ENCODE results near the gene DAND5.

The DAND5 gene

DNA sequence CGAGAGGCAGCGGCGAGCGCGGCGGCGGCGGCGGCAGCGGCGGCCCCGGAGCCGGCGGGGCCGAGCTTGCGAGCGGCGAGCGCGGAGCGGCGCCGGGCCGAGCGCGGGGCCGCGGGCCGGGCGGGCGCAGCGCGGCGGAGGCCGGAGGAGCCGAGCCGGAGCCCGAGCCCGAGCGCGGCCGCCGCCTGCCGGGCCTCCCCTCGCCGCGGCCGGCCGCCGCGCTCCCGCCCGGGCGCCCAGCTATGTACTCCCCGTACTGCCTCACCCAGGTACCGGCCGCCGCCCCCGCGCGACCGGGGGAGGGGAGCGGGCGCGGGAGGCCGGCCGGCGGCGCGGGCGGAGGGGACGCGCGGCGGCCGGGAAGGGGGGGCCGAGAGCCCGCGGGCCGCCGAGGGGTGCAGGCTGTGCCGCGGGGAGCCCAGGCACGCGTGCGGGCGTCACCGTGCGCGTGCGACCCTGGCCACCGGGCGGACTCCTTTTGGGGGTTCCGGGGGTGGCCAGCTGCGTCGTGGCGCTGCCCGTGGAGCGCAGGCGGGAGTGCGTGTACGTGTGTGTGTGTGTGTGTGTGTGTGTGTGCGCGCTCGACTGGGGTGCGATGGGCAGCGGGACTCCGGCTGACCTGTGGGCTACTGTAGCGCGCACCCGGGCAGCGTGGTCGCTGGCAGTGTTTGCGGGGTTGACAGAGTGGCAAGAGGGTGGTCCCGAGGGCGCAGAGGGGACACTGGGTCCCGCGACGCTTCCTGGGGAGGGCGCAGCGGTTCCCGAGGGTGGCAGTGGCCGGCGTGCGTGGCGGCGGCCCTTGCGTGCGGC, 26.4 kb downstream of the DAND5 start:
- no peak for DNase-seq

DNA sequence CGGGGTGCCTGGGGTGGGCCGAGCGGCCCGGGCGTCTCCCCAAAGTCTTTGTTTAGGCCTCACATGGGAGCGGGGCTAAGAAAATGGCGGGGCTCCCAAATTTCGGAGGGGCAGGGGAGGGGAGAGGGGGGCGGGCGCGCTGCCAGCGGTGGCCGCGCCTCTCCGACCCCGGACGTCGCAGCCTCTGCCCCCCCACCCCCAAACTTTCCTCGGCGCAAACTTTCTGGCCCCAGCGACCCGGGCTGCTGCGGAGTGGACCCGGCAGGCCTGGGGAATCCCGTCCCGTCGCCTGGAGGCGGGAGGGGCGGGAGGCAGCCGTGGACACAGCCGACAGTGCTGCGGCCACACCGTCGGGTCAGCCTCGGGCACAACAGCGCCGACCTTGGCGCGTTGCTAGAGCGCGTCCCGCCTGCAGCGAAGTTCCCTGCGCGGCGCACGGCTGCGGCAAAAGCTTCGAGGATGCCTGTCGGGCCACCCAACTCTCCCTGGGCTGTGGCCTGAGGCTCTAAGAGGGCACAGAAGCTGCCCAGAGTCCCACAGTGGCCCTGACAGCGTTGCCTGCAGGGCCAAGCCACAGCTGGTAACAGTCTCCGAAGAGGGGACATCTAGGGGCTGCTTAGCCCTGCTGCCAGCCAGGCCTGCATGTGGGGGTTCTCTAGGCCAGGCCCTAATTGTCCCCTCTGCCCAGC, 27.2 kb downstream of the DAND5 start:
- no peak for DNase-seq

DNA sequence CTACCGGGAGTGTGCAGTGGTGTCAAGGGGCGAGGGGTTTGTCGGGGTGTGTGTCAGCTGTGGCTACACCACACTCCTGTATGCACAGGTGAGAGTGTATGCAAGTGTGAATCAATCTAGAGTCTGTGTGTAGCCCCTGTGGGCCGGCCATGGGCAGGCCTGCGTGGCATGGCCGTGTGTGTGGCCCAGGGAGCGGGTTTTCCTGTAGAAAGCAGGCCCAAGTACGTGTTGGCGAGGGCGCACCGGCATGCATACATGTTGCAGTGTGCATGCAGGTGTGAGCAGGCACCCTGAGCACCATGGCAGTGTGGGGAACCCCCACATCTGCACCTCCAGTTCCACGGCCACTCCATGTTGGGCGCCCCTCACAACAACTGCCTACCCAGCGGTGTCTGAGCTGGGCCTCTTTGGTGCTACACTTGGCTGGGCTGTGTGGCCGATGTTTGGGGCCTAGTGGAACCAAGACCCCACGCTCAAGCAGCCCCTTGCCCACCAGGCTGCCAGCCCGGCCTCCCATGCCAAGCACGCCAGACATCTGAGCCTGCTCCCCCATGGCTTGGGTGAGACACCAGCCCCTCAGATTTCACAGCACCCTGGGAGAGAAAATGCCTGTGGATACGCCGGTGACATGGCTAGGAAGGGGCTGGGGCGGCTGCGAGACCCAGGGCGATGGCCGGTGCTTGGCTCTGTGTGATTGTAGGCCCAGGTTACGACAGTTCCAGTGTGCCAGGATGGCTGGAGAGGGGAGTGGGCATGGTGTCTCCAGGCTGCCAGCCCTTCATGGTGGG, 28.0 kb downstream of the DAND5 start:
- DNase-seq = no peak

DNA sequence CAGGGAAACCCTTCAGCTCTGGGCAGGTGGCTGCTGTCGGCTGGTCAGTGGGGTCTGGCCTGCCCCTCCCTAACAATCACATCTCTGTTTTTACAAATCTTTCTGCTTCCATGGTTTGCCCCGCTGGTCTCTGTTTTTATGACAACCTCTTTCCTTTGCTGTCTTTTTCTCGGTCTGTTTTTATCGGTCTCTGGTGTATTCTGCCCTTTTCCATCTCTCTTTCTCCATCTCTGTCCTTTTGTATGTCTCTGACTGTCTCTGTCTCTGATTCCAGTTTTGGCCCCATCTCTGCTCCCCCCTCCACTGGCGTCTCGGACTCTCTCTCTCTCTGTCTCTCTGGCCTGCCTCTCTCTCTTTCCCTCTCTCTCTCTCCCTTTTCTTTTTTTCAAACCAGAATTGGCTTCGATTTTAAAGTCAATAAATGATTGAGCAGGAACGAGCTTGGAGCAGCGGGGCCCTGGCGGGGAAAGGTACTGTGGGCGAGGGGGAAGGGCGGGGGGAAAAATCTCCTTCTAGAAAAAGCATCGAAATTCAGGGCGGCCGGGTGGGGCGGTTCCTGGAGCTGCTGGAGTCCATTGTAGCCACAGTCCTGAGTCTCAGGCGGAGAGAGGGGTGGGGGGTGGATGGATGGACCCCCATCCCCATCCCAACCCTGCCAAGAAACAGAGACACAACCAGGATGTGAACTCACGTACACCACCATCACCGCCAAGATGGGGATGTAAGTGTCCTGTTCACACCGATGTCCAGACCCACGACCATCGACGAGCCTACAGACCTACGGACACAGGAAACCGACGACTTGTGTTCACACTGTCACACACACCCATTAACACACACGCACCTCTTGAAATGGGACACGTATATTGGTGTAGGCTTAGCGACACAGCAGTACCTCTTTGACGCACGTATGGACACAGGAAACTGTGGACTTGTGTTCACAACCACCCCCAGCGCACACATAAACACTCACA, 28.9 kb downstream of the DAND5 start:
- DNase-seq = no peak

DNA sequence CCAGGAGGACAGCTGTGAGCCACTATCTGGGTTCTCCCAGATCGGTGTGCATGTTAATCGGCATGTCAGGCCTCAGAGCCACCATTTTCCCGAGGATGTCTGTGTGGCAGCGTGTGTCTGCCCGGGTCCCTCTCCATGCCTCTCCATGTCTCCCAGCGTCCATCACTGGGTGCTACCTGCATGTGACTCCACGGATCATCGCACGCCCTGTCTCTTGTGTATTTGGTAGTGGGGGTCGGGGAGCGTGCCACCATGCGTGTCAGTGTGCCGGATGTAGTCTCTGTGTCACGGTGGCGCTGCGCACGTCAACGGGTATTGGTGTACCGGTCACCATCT, 31.8 kb downstream of the DAND5 start:
- DNase-seq = no peak

DNA sequence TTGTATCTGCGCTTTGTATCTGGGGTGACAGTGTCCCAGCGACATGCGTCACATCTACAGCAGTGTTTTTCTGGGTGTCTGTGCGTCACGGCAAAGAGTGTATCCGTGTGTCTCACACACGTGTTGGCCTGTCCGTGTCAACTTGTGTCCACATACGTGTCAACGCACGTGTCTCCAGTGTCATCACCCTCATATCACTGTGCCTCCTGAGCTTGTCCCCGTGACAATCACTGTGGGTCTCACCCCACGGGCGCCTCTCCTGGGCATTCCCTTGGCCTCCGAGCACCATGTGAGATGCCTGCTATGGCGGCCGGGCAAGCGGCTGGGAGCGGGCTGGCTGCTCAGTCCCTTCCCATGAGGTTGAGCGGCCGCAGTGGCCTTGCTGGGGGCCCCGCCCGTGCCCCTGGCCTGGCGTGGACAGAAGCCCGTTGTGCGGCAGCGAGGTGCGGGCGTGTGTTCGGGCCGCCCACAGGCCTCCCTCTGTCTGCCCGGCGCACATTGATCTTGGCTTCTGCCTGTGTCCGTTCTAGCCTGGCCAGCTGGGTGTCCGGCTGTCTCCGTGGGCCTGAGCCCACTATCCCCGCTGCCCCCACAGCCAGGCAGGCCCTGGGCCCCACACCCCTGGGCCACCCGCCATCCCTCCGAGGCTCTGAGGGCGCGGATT, 32.3 kb downstream of the DAND5 start:
- no peak for DNase-seq

DNA sequence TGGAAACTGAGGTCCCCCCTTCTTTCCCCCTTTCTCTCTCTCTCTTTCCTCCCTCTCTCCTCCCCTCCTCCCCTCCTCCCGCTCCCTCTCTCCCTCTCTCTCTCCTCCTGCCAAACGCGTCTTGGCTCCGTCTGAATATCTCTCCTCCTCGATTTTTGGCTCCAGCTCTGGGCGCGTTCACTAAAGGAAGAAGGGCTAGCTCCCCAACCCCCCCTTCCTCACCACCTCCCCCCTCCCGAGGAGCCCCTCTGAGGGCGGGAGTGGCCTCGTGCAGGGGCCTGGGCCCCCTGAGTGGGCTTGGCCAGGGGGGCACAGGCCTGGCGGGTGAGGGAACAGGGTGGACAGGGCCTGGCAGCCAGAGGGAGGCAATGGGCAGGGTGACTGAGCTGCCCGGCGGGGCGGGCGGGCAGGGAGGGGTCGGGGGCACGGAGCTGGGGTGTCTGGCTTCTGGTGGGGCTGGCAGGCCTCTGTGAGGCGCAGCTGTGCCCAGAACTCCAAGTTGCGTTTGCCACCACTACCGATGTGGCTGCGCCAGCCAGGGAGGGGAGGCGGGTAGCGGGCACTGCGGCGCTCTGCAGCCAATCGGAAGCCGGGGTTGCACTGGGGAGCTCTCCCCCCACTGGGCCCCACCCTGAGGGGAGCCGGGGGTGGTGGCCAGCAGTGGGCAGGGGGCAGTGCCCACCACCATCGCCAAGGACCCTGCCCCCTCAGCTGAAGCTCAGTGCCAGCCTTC, 33.0 kb downstream of the DAND5 start:
- DNase-seq = no peak

DNA sequence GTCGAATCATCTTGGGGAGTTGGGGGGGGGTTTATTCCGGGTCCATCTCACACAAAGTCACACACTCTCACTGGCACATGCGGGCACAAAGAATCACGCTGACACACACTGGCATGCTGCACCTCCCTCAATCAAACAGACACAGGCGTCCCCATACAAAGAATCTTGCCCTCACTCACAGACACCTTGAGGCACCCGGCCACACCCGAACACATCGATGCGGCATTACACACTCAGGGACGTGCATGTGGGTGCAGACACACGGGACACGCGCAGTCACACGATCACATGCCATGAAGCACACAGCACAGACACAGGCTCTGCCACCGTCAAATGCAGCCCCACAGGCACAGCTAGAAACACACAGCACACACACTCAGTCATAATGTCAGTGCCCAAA, 33.7 kb downstream of the DAND5 start:
- no peak for DNase-seq

DNA sequence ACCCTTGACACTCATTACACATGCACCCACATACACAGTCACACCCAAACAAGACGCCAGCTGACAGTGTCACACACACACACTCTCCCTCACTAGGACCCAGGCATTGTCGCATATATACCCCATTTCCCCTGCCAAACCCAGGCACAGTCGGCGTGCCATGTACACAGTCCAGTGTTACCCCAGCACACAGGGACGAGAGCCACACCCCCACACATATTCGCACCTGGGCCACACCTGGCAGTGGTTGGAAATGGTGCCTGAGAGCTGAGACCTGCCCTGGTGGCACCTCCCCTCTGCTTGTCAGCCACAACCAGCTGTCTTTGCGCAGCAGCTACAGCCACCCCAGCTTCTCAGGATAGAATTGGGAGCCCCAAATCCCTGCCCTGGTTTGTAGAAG, 34.9 kb downstream of the DAND5 start:
- DNase-seq = no peak

DNA sequence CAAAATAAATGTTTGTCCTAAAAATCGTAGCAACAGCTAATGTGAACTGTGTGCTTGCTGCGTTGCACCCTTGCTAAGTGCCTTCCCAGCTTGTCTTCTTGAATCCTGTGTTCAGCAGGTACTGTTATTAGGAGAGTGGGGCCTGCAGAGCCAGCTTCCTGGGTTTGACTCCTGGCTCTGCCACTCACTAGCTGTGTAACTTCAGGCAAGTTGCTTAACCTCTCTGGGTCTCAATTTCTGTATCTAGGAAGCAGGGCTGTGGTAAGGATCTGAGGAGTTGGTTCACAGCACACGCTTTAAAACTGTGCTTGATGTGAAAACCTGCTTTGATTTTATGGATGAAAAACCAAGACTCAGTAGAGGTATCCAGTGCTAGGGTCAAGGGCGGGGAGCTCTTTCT, 35.9 kb downstream of the DAND5 start:
- no peak for DNase-seq

DNA sequence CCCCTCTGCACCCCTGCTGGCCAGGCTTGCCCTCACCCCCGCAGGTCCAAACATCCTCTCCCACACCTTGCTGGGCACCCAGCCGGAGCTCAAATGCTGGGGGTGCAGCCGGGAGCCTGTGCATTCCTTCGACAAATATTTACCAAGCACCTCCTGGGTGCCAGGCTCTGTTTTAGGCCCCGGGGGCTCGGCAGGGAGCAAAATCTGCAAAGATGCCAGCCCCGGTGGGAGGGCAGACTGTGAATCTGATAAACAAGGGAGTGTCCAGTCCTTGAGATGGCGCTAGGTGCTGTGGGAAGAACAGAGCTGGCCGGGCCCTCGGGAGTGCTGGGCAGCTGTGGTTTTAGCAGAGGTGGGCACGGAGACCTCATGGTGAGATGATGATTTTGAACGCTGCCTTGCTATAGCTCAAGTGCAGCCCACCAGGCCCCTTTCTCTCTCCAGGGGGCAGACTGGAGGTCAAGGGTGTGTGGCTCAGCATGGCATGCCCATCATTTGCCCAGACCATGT, 36.5 kb downstream of the DAND5 start:
- no peak for DNase-seq

DNA sequence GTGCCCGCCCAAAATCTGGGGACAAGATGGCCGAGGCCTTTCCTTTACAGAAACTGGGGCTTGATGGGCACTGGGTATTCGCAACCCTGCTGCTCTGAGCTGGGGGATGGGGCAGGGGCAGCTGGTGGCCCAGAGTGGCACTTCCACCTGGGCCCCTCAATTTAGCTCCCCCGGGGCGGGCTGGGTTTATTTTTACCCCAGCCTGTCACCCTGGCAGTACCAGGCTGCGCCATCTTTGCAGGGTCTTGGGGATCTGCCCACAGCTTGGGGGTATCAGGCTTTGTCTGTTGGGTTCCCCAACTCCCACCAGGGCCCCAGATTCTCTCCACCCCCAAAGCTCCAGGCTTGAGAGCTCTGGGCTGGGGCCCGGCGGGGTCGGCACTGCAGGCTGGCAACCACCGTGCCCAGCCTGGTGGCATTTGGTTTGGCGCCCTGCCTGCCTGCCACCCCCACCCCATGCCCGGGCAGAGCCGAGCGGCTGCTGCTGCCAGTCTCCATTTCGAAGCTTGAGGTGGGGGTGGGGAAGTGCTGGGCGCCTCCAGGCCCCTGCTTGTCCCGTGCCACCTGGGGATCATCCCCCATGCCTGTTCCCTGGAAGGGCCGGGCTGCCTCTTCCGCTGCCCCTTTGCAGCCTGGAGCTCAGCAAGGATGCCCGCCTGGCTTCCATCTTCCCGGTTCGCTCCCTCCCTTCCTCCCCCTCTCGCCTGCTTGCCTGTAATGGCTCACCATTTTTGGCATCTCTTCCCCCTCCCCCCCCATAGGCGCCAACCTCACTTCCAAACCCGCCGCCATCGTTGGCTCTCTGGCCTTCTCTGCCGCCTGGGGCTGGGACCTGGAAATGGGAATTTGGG, 37.3 kb downstream of the DAND5 start:
- no peak for DNase-seq

DNA sequence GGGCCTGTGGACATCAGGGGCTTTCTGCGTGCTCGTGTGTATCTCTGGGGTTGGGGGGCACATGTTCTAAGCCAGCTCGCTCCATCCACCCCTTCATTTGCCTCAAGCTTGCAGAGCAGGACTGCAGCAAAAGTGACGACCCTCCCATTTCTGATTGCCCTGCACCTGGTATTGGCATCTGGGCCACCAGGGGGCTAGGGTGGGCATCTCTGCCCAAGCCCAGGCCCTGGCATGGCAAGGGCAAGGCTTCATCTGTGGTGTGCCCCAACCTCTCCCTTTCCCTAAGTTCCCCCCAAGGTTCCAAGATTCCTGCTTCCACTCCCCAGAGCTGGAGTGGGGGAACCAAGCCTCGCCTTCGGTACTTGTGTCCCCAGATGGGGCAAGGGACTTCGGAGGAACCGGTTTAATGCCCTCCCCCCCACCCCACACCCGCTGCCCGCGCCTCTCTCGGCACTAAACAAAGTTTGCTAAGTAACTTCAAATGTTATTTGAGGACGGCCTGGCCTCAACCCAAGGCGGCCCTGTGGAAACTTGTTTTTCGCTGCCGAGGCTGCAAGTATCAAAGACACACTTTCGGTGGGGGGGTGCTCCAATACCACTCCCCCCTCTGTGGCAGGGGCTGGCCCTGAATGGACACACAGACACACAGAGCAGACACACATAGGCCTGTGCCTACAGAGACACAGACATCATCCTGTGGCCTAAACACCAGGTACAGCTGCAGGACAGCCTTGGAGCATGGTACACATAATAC, 38.1 kb downstream of the DAND5 start:
- no peak for DNase-seq

DNA sequence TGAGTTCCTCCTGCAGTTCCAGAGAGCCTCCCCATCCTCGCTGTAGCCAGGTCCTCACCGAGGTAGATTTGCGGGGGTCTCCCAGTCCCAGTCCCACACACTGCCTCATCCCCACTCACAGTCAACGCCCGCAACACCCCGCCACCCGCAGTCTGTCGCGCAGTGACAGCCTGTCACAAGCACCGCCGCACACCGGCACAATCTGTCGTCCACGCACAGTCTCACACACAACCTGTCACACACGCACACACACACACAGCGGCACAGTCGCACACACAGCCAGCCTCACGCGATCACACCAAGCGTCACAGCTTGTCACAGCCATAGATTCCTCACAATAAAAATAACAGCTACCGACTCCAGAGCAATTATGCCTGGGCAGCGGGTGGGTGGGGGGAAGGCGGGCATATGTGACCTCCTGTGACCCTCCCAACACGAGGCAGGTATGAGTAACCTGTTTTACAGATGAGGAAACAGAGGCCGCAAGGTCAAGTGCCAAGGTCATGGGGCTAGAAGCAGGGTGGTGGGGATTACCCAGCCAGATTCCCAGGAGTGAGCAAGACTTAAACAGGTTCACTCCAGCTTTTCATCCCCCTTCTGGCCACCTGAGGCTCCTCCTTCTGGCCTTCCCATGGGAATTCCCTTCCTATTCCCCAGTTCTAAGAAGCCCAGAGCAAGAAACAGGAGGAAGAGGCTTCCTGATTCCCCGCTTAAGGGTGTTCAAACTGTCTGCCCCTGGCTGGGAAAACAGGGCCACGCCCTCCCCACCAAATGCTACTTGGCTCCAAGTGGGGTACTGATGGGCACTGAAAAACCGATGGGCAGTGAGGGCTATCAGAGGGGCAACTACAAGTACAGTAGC, 39.8 kb downstream of the DAND5 start:
- DNase-seq = no peak

DNA sequence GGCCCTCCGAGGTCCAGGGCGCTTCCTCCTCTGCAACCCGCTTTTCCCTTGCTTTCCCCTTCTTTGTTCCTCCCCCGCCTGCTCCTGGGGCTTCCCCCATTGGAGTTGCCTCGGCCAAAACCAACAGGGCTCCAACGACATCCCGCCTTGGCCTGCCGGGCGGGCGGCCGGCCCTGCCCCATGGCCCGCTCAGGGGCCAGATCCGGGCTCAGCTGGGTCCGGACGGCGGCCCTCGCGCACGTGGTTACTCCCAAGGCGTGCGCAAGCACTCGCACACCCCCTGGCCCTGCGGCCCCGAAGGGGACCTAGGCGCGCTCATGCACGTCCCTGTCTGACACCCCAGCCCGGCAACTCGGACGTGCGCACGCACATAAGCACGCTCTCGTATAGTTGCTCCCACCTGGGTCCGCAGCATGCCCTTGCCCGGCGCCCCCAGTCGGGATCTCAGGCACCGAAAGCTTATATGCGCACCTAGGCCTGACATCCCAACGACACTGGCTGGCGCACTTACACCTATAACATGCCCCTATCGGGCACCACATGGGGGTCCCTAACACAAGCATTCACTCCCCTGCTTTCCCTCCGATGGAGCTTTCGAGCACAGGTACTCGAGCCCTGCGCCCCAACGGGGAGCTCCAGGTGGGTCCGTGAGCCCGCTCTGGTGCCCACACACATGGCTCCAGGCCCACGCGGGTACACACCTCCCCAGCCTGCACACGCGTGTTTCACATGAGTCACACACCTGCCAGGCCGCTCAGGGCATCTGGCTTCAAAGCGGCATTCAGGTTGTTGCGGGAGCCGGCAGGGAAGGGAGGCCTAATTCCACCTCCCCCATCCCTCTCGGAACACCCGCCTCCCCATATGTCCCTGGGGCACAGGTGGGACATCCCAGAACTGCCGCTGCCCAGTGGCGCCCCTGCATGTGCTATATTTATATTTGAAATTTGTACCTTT, 40.9 kb downstream of the DAND5 start:
- DNase-seq = no peak

DNA sequence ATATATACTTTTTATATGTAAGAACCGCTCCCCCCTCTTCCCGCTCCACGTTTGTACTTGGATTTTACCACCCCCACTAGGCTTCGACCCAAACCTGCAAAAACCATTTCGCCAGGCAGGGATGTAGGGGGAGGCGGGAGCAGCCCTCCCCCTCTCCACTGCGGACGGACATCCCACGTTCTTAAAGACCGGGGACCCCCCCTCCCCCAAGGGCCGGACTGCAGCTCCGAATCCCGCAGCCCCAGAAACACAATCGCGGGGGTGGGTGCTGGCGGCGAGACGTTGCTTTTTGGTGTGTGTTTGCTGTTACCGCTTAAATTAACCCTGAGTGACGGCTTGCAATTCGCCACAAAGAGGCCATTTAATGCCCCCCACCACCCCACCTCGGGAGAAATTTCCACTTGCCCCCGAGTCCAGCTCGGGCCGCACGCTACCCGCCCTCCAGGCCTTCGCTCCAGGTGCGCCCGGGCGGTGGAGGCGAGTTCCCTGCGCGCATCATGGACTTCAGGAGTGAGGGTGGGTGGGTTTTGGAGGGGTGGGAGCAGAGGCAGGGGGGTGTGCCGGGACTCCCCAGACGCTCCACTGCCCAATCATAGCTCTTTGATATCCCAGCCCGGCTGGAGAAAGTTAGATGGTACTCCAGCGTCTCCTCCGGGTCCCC, 41.7 kb downstream of the DAND5 start:
- no peak for DNase-seq

Measured in activated CD4-positive, alpha-beta T cell treated with anti-CD3 and anti-CD28 coated beads for 48 hours (primary cell).